ENCODE data around the gene GUCY2C.

DNA sequence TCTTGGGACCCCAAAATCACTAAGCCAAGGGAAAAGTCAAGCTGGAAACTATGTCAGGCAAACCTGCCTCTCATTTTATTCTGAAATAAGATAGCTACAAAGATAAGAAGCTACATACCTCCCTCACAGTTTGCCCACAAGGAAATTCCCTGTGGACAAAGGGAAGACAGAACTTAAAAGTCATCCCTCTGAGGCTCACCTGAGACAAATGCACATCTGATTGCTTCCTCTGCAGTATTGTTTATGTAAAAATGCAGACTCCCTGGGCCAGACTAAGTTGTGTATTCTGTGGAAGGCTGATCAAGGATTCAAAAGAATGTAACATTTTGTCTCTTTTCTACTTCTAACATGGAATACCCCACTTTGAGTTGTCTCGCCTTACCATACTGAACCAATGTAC lies 126.2 kb downstream of the GUCY2C start:
- TF ChIP-seq POLR2AphosphoS5 (IDR thresholded peaks at IDR 0.05; ENCODE audit: low read depth) (no peak), REST (IDR thresholded peaks at IDR 0.05; ENCODE audit: insufficient replicate concordance, low read depth) (no peak)
